H1 (cell line): ENCODE measurements around the gene POLR2A. TPM values are rescaled to one million over a fixed set of nuclear protein-coding genes. Genes with fewer than 3 reads are reported as not detected.

Source experiments
- CTCF ChIA-PET: fragments of 300-600 bp; sonication (Branson Sonifier 250); formaldehyde crosslinking; loops from one replicate; lab custom pipeline; 2021; ENCODE audit not compliant: partially characterized antibody; lab: Charles Lee
- POLR2A ChIA-PET: fragments of 300-600 bp; sonication (Branson Sonifier 250); formaldehyde crosslinking; loops from one replicate; lab custom pipeline; 2021; ENCODE audit warnings: inconsistent platforms; ENCODE audit not compliant: partially characterized antibody; lab: Charles Lee
- DNase-seq, 2 experiments: peaks; one replicate each; pipeline versions ENCODE4 v3.0.0 to v3.0.0-alpha.2; 2010 to 2022; ENCODE audit warnings: low spot score in 2 of 2, low read depth in 1 of 2, mixed read lengths in 1 of 2
- FAIRE-seq: peaks from 2 replicates; lab custom pipeline; 2011; peaks lifted over from hg19 to GRCh38; lab: Jason Lieb, UNC
- H2AFZ ChIP-seq: 2 replicates; pipeline ENCODE4 v1.8.1; 2012; ENCODE audit warnings: low read length, inconsistent platforms
- H2AK5ac ChIP-seq: 2 replicates; pipeline ENCODE4 v1.6.1; 2013; ENCODE audit warnings: low read depth, low read length
- H2BK120ac ChIP-seq: replicated peaks from 2 replicates; pipeline ENCODE3; 2013; ENCODE audit warnings: low read depth, low read length, inconsistent platforms
- H2BK12ac ChIP-seq: 2 replicates; pipeline ENCODE4 v1.6.1; 2013; ENCODE audit warnings: low read depth, low read length
- H2BK15ac ChIP-seq: 2 replicates; pipeline ENCODE4 v1.6.1; 2013; ENCODE audit warnings: low read length
- H2BK20ac ChIP-seq: 2 replicates; pipeline ENCODE4 v1.6.1; 2013; ENCODE audit warnings: low read length
- H2BK5ac ChIP-seq: 2 replicates; pipeline ENCODE4 v1.6.1; 2013; ENCODE audit warnings: low read depth, low read length
- H3K14ac ChIP-seq: 2 replicates; pipeline ENCODE4 v1.6.1; 2013; ENCODE audit warnings: inconsistent platforms; ENCODE audit not compliant: insufficient read length
- H3K18ac ChIP-seq: 2 replicates; pipeline ENCODE4 v1.6.1; 2013; ENCODE audit warnings: low read length; ENCODE audit errors: extremely low read depth
- H3K23ac ChIP-seq: 2 replicates; pipeline ENCODE4 v1.6.1; 2013; ENCODE audit warnings: inconsistent platforms; ENCODE audit not compliant: insufficient read length
- H3K23me2 ChIP-seq: 2 replicates; pipeline ENCODE4 v1.6.1; 2013; ENCODE audit warnings: low read depth, low read length
- H3K27ac ChIP-seq: 2 replicates; pipeline ENCODE4 v1.6.1; 2011; ENCODE audit warnings: low read depth, low read length, inconsistent platforms
- H3K27me3 ChIP-seq, 4 experiments: replicated peaks in 1 of 4; 1 replicate in 1 of 4; 2 replicates in 3 of 4; pipeline versions ENCODE4 v1.6.1 to v1.8.1; 2011 to 2013; ENCODE audit warnings: low read length in 3 of 4, mild to moderate bottlenecking in 3 of 4, inconsistent platforms in 2 of 4, mixed read lengths in 2 of 4, moderate library complexity in 1 of 4; ENCODE audit not compliant: control insufficient read depth in 3 of 4, insufficient read depth in 3 of 4; ENCODE audit errors: extremely low read depth in 1 of 4
- H3K36me3 ChIP-seq, 4 experiments: 2 replicates each; pipeline versions ENCODE4 v1.6.1 to v1.8.1; 2011 to 2013; ENCODE audit warnings: mild to moderate bottlenecking in 4 of 4, low read length in 3 of 4, moderate library complexity in 2 of 4, control low read depth in 1 of 4, inconsistent platforms in 1 of 4; ENCODE audit not compliant: insufficient read depth in 4 of 4, control insufficient read depth in 2 of 4
- H3K4ac ChIP-seq: replicated peaks from 2 replicates; pipeline ENCODE3; 2013; ENCODE audit warnings: low read length, low read depth, mixed read lengths, inconsistent platforms; ENCODE audit not compliant: insufficient read length
- H3K4me1 ChIP-seq, 4 experiments: replicated peaks in 1 of 4; 1 replicate in 1 of 4; 2 replicates in 3 of 4; pipeline versions ENCODE4 v1.6.1 to v1.8.1; 2011 to 2013; ENCODE audit warnings: low read length in 3 of 4, inconsistent platforms in 2 of 4, mixed read lengths in 1 of 4; ENCODE audit not compliant: insufficient read depth in 4 of 4, control insufficient read depth in 3 of 4
- H3K4me2 ChIP-seq, 2 experiments: 2 replicates each; pipeline versions ENCODE4 v1.6.1 to v1.8.1; 2011 to 2013; ENCODE audit warnings: low read depth in 2 of 2, low read length in 2 of 2, control low read depth in 1 of 2, inconsistent platforms in 1 of 2, mild to moderate bottlenecking in 1 of 2; ENCODE audit not compliant: insufficient read depth in 1 of 2
- H3K4me3 ChIP-seq, 4 experiments: fragments of 200-600, 300-600 bp in 1 of 4; sonication (generic), shearing (Covaris generic), sonication (Bioruptor Twin) in 1 of 4; 2 replicates each; pipeline versions ENCODE4 v1.5.1 to v1.8.1; 2011 to 2016; ENCODE audit warnings: low read length in 4 of 4, low read depth in 3 of 4, control low read depth in 2 of 4, inconsistent platforms in 2 of 4, mild to moderate bottlenecking in 2 of 4, mixed read lengths in 1 of 4, moderate library complexity in 1 of 4; ENCODE audit not compliant: insufficient read depth in 2 of 4; ENCODE audit errors: extremely low read depth in 1 of 4
- H3K56ac ChIP-seq: replicated peaks from 2 replicates; pipeline ENCODE3; 2013; ENCODE audit warnings: low read depth, mild to moderate bottlenecking, mixed read lengths, low read length, inconsistent platforms; ENCODE audit not compliant: insufficient read length
- H3K79me1 ChIP-seq: 2 replicates; pipeline ENCODE4 v1.6.1; 2013; ENCODE audit warnings: low read depth, low read length, control low read depth
- H3K79me2 ChIP-seq, 2 experiments: 2 replicates each; pipeline versions ENCODE4 v1.6.1 to v1.8.1; 2012 to 2013; ENCODE audit warnings: low read length in 2 of 2, mild to moderate bottlenecking in 2 of 2, inconsistent platforms in 1 of 2; ENCODE audit not compliant: insufficient read depth in 2 of 2, control insufficient read depth in 1 of 2
- H3K9ac ChIP-seq, 4 experiments: replicated peaks in 1 of 4; 1 replicate in 1 of 4; 2 replicates in 3 of 4; pipeline versions ENCODE4 v1.6.1 to v1.8.1; 2011 to 2013; ENCODE audit warnings: low read depth in 3 of 4, low read length in 3 of 4, control low read depth in 2 of 4, mild to moderate bottlenecking in 2 of 4, moderate library complexity in 2 of 4, inconsistent platforms in 1 of 4; ENCODE audit errors: extremely low read depth in 1 of 4
- H3K9me3 ChIP-seq, 2 experiments: 2 replicates each; pipeline versions ENCODE4 v1.6.1 to v1.8.1; 2012 to 2013; ENCODE audit warnings: mild to moderate bottlenecking in 2 of 2, moderate library complexity in 2 of 2, control low read depth in 1 of 2, inconsistent platforms in 1 of 2, low read depth in 1 of 2, low read length in 1 of 2, mixed read lengths in 1 of 2; ENCODE audit not compliant: insufficient read depth in 2 of 2
- H4K20me1 ChIP-seq, 2 experiments: replicated peaks in 1 of 2; 2 replicates each; pipeline versions ENCODE3 to v1.8.1; 2011 to 2013; ENCODE audit warnings: inconsistent platforms in 2 of 2, low read length in 2 of 2, mild to moderate bottlenecking in 1 of 2; ENCODE audit not compliant: insufficient read depth in 2 of 2, control insufficient read depth in 1 of 2
- H4K5ac ChIP-seq: 2 replicates; pipeline ENCODE4 v1.6.1; 2013; ENCODE audit warnings: low read length, low read depth, mixed read lengths, inconsistent platforms; ENCODE audit not compliant: insufficient read length
- H4K8ac ChIP-seq: 2 replicates; pipeline ENCODE4 v1.8.0; 2013; ENCODE audit warnings: mild to moderate bottlenecking, moderate library complexity, low read length, inconsistent platforms; ENCODE audit not compliant: insufficient read depth; ENCODE audit errors: extremely low read depth
- H4K91ac ChIP-seq: replicated peaks from 2 replicates; pipeline ENCODE3; 2013; ENCODE audit warnings: low read length, mixed read lengths, inconsistent platforms; ENCODE audit not compliant: insufficient read length
- BACH1 ChIP-seq: IDR thresholded peaks from 2 replicates; pipeline ENCODE4 v1.6.1; 2012; ENCODE audit warnings: low read length, improper control_type of control experiment
- GTF2F1 ChIP-seq: IDR thresholded peaks from 2 replicates; pipeline ENCODE4 v1.6.1; 2012; ENCODE audit warnings: low read depth, low read length, improper control_type of control experiment, borderline replicate concordance
- JUN ChIP-seq: IDR thresholded peaks from 2 replicates; pipeline ENCODE4 v1.6.1; 2011; ENCODE audit warnings: low read depth, mild to moderate bottlenecking, improper control_type of control experiment, low read length
- SAP30 ChIP-seq: fragments of 300-600 bp; sonication (generic); IDR thresholded peaks from 2 replicates; pipeline ENCODE4 v1.7.1; 2012; ENCODE audit warnings: low read length, moderate library complexity, mild to moderate bottlenecking, inconsistent platforms; ENCODE audit not compliant: insufficient read depth, insufficient replicate concordance
- SIX5 ChIP-seq: IDR thresholded peaks from 2 replicates; pipeline ENCODE4 v1.6.1; 2011; ENCODE audit warnings: mild to moderate bottlenecking, low read depth, low read length
- SRF ChIP-seq: IDR thresholded peaks from 2 replicates; pipeline ENCODE4 v1.6.1; 2011; ENCODE audit warnings: mild to moderate bottlenecking, low read depth, low read length, moderate library complexity
- WGBS, 2 experiments: shearing (Covaris generic) in 1 of 2; methylation state at CpG; one replicate each; pipeline versions ENCODE4 v1.1.6 to v1.1.7; 2013 to 2015; ENCODE audit warnings: low lambda C conversion rate in 2 of 2, mixed read lengths in 2 of 2, inconsistent platforms in 1 of 2, low coverage in 1 of 2, missing lambda C conversion rate in 1 of 2; ENCODE audit not compliant: insufficient replicate concordance in 2 of 2, insufficient coverage in 1 of 2, insufficient read length in 1 of 2; ENCODE audit errors: extremely low coverage in 1 of 2, missing lambda C conversion rate in 1 of 2; 5-methylcytosine and 5-hydroxymethylcytosine counted together
- polyA plus RNA-seq, 7 experiments: library from polyadenylated mRNA; depleted of rRNA in 3 of 7; stranded (reverse) in 5 of 7; unstranded in 2 of 7; fragments of >200 nt in 5 of 7; fragments of 200-250 nt in 2 of 7; gene quantifications; 1 replicate in 5 of 7; 2 replicates in 1 of 7; 4 replicates in 1 of 7; pipeline versions ENCODE4 v1.2.1 to v1.2.3, GENCODE V29; 2011 to 2013; ENCODE audit warnings: missing spikeins in 2 of 7, mixed read lengths in 2 of 7
- total RNA-seq: library from RNA; stranded (reverse); fragmentation: NEBNext Ultra II Directional; extraction: Animal tissue kit (Norgen Biotek cat#: 25700); gene quantifications from 2 replicates; pipeline ENCODE4 v1.2.1, GENCODE V29; 2021
- TF ChIP-seq, protein P1 (sequence below): IDR thresholded peaks from 2 replicates; pipeline ENCODE4 v1.6.1; 2012; ENCODE audit warnings: inconsistent platforms

POLR2A gene
- total and polyA plus RNA-seq, 2 of the 8 experiments (the other 6 are each of a cell fraction or from before 2014, with no cell fraction given), result 26.8 to 150 TPM

DNA sequence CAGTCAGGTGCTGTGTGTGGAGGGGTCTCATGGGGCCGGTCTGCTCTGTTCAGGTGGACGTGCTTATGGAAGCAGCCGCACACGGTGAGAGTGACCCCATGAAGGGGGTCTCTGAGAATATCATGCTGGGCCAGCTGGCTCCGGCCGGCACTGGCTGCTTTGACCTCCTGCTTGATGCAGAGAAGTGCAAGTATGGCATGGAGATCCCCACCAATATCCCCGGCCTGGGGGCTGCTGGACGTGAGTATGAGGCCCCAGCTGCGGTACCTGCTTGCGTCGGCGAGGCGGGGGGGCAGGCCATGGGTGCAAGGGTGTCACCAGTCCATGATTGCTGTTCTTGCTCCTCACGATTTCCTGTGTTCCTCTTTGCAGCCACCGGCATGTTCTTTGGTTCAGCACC is 27.9 kb downstream of the POLR2A start:
- DNase-seq, result no peak
- no peak overlapping the region for H3K4me3 ChIP-seq
- H4K20me1 ChIP-seq, result peaks cover 0 to 18% of the 10 kb centered on the region in 2 experiments
- H2BK15ac ChIP-seq, result no peak overlapping the region
- no peak overlapping the region for H3K27ac ChIP-seq
- no peak overlapping the region for H4K5ac ChIP-seq
- POLR2A ChIA-PET, result interaction anchor here (1.0 to 4.5 kb wide), 3 partner anchors 20 to 61 kb away, joined by 3 to 24 read pairs (median 4); partner anchors contain the start of gene POLR2A
- no peaks in the 10 kb centered on the region; a peak in 1 of 4 replicates for H3K9me3 ChIP-seq
- no peaks in the 10 kb centered on the region for H3K4me1 ChIP-seq
- 94% methylated on average over 15 of the region's 15 CpGs; no CpG with 5 or more reads in 1 of the 2 experiments for WGBS, 2 experiments
- H3K4me2 ChIP-seq, result no peak overlapping the region
- H3K36me3 ChIP-seq, result peaks cover 28 to 62% (median 57%) of the 10 kb centered on the region in 4 experiments
- no peak overlapping the region for H4K91ac ChIP-seq
- no peak for TF ChIP-seq SAP30
- TF ChIP-seq GTF2F1, result no peak
- no peak for TF ChIP-seq BACH1
- no peak for TF ChIP-seq JUN
- TF ChIP-seq SIX5, result no peak
- no peak for TF ChIP-seq SRF
- TF ChIP-seq, protein P1, sequence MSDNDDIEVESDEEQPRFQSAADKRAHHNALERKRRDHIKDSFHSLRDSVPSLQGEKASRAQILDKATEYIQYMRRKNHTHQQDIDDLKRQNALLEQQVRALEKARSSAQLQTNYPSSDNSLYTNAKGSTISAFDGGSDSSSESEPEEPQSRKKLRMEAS, result no peak
- no peak overlapping the region for H3K4ac ChIP-seq
- FAIRE-seq, result no peak
- H3K23ac ChIP-seq, result no peak overlapping the region
- no peak overlapping the region for H3K18ac ChIP-seq
- no peak overlapping the region for H2BK12ac ChIP-seq
- H2BK5ac ChIP-seq, result no peak overlapping the region
- H2AK5ac ChIP-seq, result no peak overlapping the region
- no peaks in the 10 kb centered on the region for H3K79me2 ChIP-seq
- no peak overlapping the region for H4K8ac ChIP-seq
- CTCF ChIA-PET, result interaction anchor here (0.6 to 11.8 kb wide), 4 partner anchors 10 to 225 kb away, joined by 4 to 251 read pairs (median 10); partner anchors contain the start of genes SENP3 and TNFSF13
- H2BK20ac ChIP-seq, result no peak overlapping the region
- H2BK120ac ChIP-seq, result no peak overlapping the region
- no peak overlapping the region for H2AFZ ChIP-seq
- no peak overlapping the region for H3K56ac ChIP-seq
- H3K14ac ChIP-seq, result no peak overlapping the region
- H3K23me2 ChIP-seq, result peaks cover 5% of the 10 kb centered on the region; the same call in 1 of the 2 replicates
- no peak overlapping the region for H3K9ac ChIP-seq
- H3K79me1 ChIP-seq, result no peaks in the 10 kb centered on the region; the same call in 1 of the 2 replicates
- H3K27me3 ChIP-seq, result no peaks in the 10 kb centered on the region
